Right lobe of liver (tissue), 4 donors: ENCODE results near the gene RPS2.

Experiments used
- CTCF ChIP-seq, 4 donors: fragments of 200-600 bp in 3 of 4; fragments of 450-650 bp in 1 of 4; IDR thresholded peaks; one replicate each; pipeline versions ENCODE4 v1.5.1 to v1.8.0; 2016 to 2022; ENCODE audit warnings: antibody characterized with exemption in 4 of 4, mild to moderate bottlenecking in 2 of 4
- POLR2A ChIP-seq: fragments of 450-650 bp; IDR thresholded peaks from one replicate; pipeline ENCODE4 v1.6.1; 2017; ENCODE audit warnings: antibody characterized with exemption, mild to moderate bottlenecking
- donor health status: DM: no; HTN: no; CAD: no.
- donor health status: DM: no; HTN: no; CAD: no.
- donor health status: DM: no; HTN: yes; CAD: no.

- TF ChIP-seq CTCF (IDR thresholded peaks at IDR 0.05) (no peak), POLR2A (no peak)
Measured at GRCh38 chr16:1960665-1961630, 3.7 kb downstream of the RPS2 start.
